Brain microvascular endothelial cell (primary cell): ENCODE results near the gene PPP2R5D.

ENCODE experiments used
- DNase-seq: peaks from one replicate; pipeline ENCODE4 v3.0.0-alpha.2; 2020
- H3K27ac ChIP-seq: fragments of 250-450 bp; sonication (Bioruptor Pico); 2 replicates; pipeline ENCODE4 v1.5.1; 2020; ENCODE audit warnings: mild to moderate bottlenecking, moderate library complexity
- H3K27me3 ChIP-seq: fragments of 250-450 bp; sonication (Bioruptor Pico); replicated peaks from 2 replicates; pipeline ENCODE4 v1.5.1; 2020; ENCODE audit warnings: mild to moderate bottlenecking
- H3K36me3 ChIP-seq: fragments of 250-450 bp; sonication (Bioruptor Pico); replicated peaks from 2 replicates; pipeline ENCODE4 v1.5.1; 2020; ENCODE audit warnings: mild to moderate bottlenecking
- H3K4me3 ChIP-seq: 2 replicates; pipeline ENCODE4 v1.5.1; 2011; ENCODE audit warnings: low read depth, mild to moderate bottlenecking, control low read depth, low read length, moderate library complexity
- CTCF ChIP-seq: IDR thresholded peaks from 2 replicates; pipeline ENCODE4 v1.5.1; 2011; ENCODE audit warnings: low read depth, mild to moderate bottlenecking, moderate library complexity, low read length, control low read depth, inconsistent platforms; ENCODE audit errors: missing control alignments
- in situ Hi-C: cut with HindIII; loops from 2 replicates; pipeline ENCODE4 v1.10.0; 2017; ENCODE audit warnings: low sequenced_read_pairs, low pct_ligation_motif_present

PPP2R5D gene

GRCh38 chr6:43020052-43020705 is 35.8 kb downstream of the PPP2R5D start:
- no peak for TF ChIP-seq CTCF
- in situ Hi-C loops, result no loop called here
- H3K36me3 ChIP-seq, result peaks cover 32% of the 10 kb centered on the region
- H3K27me3 ChIP-seq, result no peaks in the 10 kb centered on the region
- no peak for DNase-seq
- H3K4me3 ChIP-seq, result no peak overlapping the region
- no peak overlapping the region for H3K27ac ChIP-seq

GRCh38 chr6:43020847-43021246 is 36.5 kb downstream of the PPP2R5D start:
- H3K27ac ChIP-seq, result peak overlapping the region; percentile 57
- no peaks in the 10 kb centered on the region for H3K27me3 ChIP-seq
- peak overlapping the region; percentile 81 for H3K4me3 ChIP-seq
- H3K36me3 ChIP-seq, result peaks cover 36% of the 10 kb centered on the region
- TF ChIP-seq CTCF, result no peak
- in situ Hi-C loops, result no loop called here
- no peak for DNase-seq

- H3K27ac ChIP-seq, result peak within 1 kb of the TSS; percentile 57
- peak; percentile 51 for DNase-seq
- H3K27me3 ChIP-seq, result no peaks in the 10 kb centered on the region
- no peak for TF ChIP-seq CTCF
- peak within 1 kb of the TSS; percentile 81 for H3K4me3 ChIP-seq
- peaks cover 42% of the 10 kb centered on the region for H3K36me3 ChIP-seq
- in situ Hi-C loops, result no loop called here
These were observed 37.1 kb downstream of the PPP2R5D start, which contains the start of gene RRP36 for GRCh38 chr6:43021270-43022047. Gene RRP36 (plus strand): TSS chr6:43021623. CDS start chr6:43021655, 32 bp downstream.

- TF ChIP-seq CTCF, result no peak
- no peak overlapping the region for H3K27ac ChIP-seq
- in situ Hi-C loops, result no loop called here
- H3K36me3 ChIP-seq, result peaks cover 53% of the 10 kb centered on the region
- no peak for DNase-seq
- no peak overlapping the region for H3K4me3 ChIP-seq
- H3K27me3 ChIP-seq, result no peaks in the 10 kb centered on the region
These were observed 40.1 kb downstream of the PPP2R5D start for GRCh38 chr6:43024436-43024835.

GRCh38 chr6:43026365-43026764 is 42.0 kb downstream of the PPP2R5D start:
- no peak for TF ChIP-seq CTCF
- peaks cover 57% of the 10 kb centered on the region for H3K36me3 ChIP-seq

GRCh38 chr6:43029120-43029519 is 44.8 kb downstream of the PPP2R5D start:
- Histone ChIP-seq H3K27me3 (no peaks in the 10 kb centered on the region), H3K27ac (no peak overlapping the region), H3K4me3 (no peak overlapping the region), H3K36me3 (peaks cover 66% of the 10 kb centered on the region)
- DNase-seq, result no peak
- in situ Hi-C loops, result no loop called here
- TF ChIP-seq CTCF, result no peak

More at GRCh38 chr6:43026365-43026764, 42.0 kb downstream of the PPP2R5D start:
- in situ Hi-C loops, result no loop called here
- Histone ChIP-seq H3K27me3 (no peaks in the 10 kb centered on the region), H3K27ac (no peak overlapping the region), H3K4me3 (no peak overlapping the region)
- DNase-seq, result no peak
